Measurements from ENCODE around the gene NEBL. TPM values are rescaled to one million over a fixed set of nuclear protein-coding genes. Genes with fewer than 3 reads are reported as not detected.

Gene NEBL
- total RNA-seq, 1 donor from 2014 or later: 0.74 TPM

DNA sequence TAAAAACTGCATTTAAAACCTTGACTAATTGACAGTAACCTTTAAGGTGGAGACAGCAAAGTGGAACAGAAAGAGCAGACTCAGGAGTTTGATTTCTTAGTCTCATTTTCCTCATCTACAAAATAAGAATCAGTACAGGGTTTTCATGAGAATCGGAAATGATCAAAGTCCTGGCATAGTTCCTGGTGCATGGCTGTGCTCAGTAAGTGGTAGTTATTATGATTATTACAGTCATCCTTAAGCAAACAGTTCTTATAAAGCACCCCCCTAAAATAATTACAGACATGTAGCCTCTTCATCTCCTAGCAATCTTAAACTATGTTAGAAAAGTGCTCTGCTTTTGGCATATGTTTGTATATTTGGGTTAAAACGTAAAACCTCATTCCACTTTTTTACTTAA lies 18.0 kb downstream of the NEBL start:
- H3K4me3 Mint-ChIP-seq (ENCODE audit: unreplicated experiment): no peak overlapping the region
- no peak for TF ChIP-seq CTCF (IDR thresholded peaks at IDR 0.05; ENCODE audit: partially characterized antibody, unreplicated experiment)
- no peaks in the 10 kb centered on the region for H3K27me3 Mint-ChIP-seq (ENCODE audit: unreplicated experiment)
- H3K9me3 Mint-ChIP-seq (ENCODE audit: unreplicated experiment): no peaks in the 10 kb centered on the region
- H3K4me1 Mint-ChIP-seq (ENCODE audit: low read depth, unreplicated experiment): no peaks in the 10 kb centered on the region
- no peaks in the 10 kb centered on the region for H3K36me3 Mint-ChIP-seq (ENCODE audit: unreplicated experiment)
- DNase-seq: no peak
- no peak overlapping the region for H3K27ac Mint-ChIP-seq (ENCODE audit: unreplicated experiment)

GRCh38 chr10:20877986-20878983 lies 18.8 kb downstream of the NEBL start:
- Mint-ChIP-seq H3K27me3 (ENCODE audit: unreplicated experiment) (no peaks in the 10 kb centered on the region), H3K4me1 (ENCODE audit: low read depth, unreplicated experiment) (no peaks in the 10 kb centered on the region), H3K9me3 (ENCODE audit: unreplicated experiment) (no peaks in the 10 kb centered on the region), H3K36me3 (ENCODE audit: unreplicated experiment) (no peaks in the 10 kb centered on the region), H3K4me3 (ENCODE audit: unreplicated experiment) (no peak overlapping the region), H3K27ac (ENCODE audit: unreplicated experiment) (no peak overlapping the region)
- no peak for TF ChIP-seq CTCF (IDR thresholded peaks at IDR 0.05; ENCODE audit: partially characterized antibody, unreplicated experiment)
- DNase-seq: no peak

DNA sequence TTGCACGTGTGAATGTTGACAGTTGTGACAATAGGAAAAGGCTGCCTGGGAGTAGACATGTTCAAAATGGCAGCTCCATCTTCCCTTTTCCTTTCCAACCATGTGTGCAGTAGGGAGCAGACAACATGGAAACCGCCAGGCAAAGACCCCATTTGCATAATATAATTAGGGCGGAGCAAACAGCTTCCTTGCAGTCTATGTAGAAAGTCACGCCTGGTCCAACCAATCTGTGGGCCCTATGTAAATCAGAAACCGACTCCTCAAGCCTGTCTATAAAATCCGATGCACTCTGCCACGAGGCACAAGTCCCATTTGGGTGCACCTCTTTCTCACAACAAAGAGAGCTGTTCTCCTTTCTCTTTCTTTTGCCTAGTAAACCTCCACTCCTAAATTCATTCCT lies 19.6 kb downstream of the NEBL start:
- DNase-seq: no peak
- H3K36me3 Mint-ChIP-seq (ENCODE audit: unreplicated experiment): no peaks in the 10 kb centered on the region
- TF ChIP-seq CTCF (IDR thresholded peaks at IDR 0.05; ENCODE audit: partially characterized antibody, unreplicated experiment): no peak
- H3K9me3 Mint-ChIP-seq (ENCODE audit: unreplicated experiment): no peaks in the 10 kb centered on the region
- no peaks in the 10 kb centered on the region for H3K4me1 Mint-ChIP-seq (ENCODE audit: low read depth, unreplicated experiment)
- no peak overlapping the region for H3K4me3 Mint-ChIP-seq (ENCODE audit: unreplicated experiment)
- H3K27ac Mint-ChIP-seq (ENCODE audit: unreplicated experiment): no peak overlapping the region
- no peaks in the 10 kb centered on the region for H3K27me3 Mint-ChIP-seq (ENCODE audit: unreplicated experiment)

DNA sequence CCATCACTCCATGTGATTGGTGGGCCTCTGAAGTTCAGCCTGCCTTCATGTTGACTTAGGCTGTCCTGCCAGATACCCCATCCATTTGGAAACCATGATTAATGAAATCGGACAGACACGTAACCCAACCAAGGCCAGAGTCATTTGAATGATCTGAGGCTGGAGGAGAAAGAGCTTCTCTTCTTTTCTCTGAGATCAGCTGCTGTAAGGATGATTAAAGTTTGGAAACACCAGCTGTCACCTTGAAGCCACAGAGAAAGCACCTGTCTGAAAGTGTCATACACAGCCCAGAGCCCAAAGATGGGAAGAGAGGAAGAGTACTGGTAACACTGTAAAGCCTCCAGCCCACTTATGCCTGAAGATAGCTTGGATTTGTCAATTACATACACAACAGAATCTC lies 22.9 kb downstream of the NEBL start:
- no peaks in the 10 kb centered on the region for H3K4me1 Mint-ChIP-seq (ENCODE audit: low read depth, unreplicated experiment)
- no peak for DNase-seq
- H3K27me3 Mint-ChIP-seq (ENCODE audit: unreplicated experiment): no peaks in the 10 kb centered on the region
- no peak overlapping the region for H3K4me3 Mint-ChIP-seq (ENCODE audit: unreplicated experiment)
- TF ChIP-seq CTCF (IDR thresholded peaks at IDR 0.05; ENCODE audit: partially characterized antibody, unreplicated experiment): no peak
- H3K27ac Mint-ChIP-seq (ENCODE audit: unreplicated experiment): no peak overlapping the region
- H3K36me3 Mint-ChIP-seq (ENCODE audit: unreplicated experiment): no peaks in the 10 kb centered on the region
- no peaks in the 10 kb centered on the region for H3K9me3 Mint-ChIP-seq (ENCODE audit: unreplicated experiment)

GRCh38 chr10:20871970-20872369 lies 25.1 kb downstream of the NEBL start:
- no peak for DNase-seq

More at GRCh38 chr10:20871970-20872369, 25.1 kb downstream of the NEBL start:
- H3K4me1 Mint-ChIP-seq (ENCODE audit: low read depth, unreplicated experiment): no peaks in the 10 kb centered on the region
- H3K27me3 Mint-ChIP-seq (ENCODE audit: unreplicated experiment): no peaks in the 10 kb centered on the region
- H3K4me3 Mint-ChIP-seq (ENCODE audit: unreplicated experiment): no peak overlapping the region
- no peak overlapping the region for H3K27ac Mint-ChIP-seq (ENCODE audit: unreplicated experiment)
- no peak for TF ChIP-seq CTCF (IDR thresholded peaks at IDR 0.05; ENCODE audit: partially characterized antibody, unreplicated experiment)
- no peaks in the 10 kb centered on the region for H3K36me3 Mint-ChIP-seq (ENCODE audit: unreplicated experiment)
- H3K9me3 Mint-ChIP-seq (ENCODE audit: unreplicated experiment): no peaks in the 10 kb centered on the region

All from glutamatergic neuron (in vitro differentiated cells).